GM21515 (cell line): ENCODE results near the gene NUDT16L1.
"Not testable (repeated sequence)": the region's sequence is repeated elsewhere in the genome, so short reads cannot be mapped to it uniquely, and the experiment has no call there.

Experiments
- ATAC-seq: cut with Tn5 transposase; IDR thresholded peaks from one replicate; pipeline ENCODE4 v1.9.1; 2021; ENCODE audit not compliant: unreplicated experiment

Gene NUDT16L1

DNA sequence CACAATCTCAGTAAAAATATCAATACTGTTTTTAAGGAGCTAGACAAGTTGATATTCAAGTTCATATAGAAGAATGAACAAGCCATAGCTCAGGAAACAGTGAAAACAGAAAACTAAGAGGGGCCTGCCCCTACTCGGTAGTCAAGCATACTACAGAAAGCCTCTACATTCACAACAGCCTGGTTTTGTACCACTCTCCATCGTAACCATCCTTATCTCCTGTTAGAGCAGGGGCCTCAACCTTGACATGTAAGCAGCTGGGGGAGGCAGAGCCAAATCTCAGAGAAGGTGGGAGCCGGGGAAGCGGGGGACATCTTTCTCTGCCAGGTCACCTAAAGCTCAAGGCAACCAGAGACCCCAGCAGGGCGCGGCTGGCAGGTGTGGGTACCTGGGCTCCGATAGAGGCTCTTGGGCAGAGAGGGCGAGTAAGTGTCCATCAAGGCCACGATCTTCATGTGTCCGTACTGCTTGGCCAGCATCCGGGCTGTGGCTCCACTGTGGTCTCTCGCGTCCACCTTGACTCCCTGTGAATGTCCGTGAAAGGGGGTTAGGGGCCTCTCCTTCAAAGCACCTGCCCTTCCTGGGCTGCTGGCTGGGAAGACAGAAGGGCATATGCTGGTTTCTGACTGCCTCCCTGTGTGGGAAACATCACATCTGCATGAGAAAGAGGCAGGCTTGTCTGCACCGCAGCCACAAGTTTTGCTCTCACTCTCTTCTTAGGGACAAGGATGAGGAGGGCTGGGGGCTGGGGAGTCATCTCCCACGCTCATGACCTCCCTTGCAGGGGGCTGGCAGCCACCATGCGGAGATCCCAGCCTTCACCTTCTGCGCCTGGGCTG is 20.5 kb downstream of the NUDT16L1 start:
- no peak for ATAC-seq

DNA sequence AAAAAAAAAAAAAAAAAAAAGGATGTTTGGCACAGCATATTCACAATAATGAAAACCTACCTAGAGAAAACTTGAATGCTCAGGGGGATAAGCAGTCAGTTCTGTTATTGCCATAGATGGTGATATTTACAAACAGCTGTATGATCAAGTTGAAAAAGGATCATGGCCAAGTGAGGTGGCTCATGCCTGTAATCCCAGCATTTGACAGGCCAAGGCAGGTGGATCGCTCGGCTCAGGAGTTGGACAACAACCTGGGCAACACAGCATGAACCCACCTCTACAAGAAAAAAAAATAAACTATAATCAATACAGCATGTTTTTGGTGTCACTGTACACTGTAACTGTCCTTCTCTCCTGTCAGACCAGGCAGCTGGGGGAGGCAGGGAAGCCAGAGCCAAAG is 21.6 kb downstream of the NUDT16L1 start:
- no peak for ATAC-seq

DNA sequence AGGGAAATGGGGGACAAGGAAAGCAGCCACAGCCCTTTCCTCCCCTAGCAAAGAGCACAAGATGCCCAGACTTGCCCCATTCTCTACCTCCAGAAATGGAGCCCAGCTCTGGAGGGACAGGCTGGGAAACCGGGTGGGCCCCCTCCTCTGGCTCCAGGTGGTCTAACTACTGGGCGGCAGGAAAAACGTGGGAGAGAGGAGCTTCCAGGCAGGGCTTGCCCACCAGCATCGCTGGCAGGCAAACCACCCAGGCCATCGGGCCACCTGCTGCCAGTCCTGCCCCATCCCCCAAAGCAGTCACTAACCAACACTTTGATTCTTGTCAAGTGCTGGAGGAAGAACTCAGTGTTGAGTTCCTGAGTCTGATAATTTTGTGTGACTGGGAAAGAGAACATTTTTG is 25.1 kb downstream of the NUDT16L1 start:
- ATAC-seq = no peak

DNA sequence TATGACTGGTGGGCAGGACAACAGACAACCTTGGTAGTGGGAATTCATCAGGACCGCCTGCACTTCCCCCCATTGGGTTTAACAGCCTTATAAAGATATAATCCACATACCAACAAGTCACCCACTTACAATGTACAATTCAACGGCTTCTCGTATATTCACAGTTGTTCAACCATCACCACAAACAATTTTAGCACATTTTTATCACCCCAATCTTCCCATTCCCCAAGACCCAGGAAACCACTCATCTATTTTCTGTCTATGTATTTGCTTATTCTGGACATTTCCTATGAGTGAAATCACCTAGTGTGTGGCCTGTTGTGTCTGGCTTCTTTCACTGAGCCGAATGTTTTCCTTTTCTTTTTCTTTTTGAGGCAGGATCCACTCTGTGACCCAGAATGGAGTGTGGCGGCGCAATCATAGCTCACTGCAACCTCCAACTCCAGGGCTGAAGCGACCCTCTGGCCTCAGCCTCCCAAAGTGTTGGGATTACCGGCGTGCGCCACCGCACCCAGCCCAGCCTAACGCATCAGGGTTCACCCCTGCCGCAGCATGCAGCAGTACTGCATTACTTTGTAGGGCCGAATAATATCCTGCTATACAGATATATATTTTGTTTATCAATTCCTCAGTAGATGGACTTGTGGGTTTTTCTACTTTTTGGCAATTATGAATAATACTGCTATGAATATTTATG is 29.9 kb downstream of the NUDT16L1 start:
- ATAC-seq = no peak

DNA sequence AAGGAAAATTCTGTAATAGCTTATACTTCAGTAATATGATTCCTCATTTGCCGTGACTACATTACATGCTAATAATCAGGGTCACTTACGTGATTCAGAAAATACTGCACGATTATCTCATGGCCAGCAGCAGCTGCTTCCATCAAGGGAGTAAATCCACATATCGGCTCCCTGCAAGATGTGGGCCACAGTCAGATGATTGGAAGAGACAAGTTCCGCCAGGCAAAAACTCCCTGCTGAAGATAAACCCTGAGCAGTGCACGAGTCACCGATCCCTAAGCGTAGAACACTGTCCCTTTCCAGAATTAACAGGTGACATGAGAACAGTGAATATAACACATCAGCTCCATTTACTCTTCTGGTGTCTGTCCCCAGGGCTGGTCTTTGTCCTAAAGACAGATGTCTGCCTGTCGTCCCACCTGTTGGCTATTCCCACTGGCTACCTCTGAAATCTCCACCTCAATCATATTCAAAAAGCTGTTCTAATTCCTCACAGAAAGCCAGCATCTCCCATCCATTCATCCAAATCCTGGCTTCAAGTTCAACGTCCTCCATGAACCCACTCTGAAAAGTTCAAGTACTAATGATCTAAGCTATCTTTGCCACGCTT is 31.4 kb downstream of the NUDT16L1 start:
- ATAC-seq = no peak

DNA sequence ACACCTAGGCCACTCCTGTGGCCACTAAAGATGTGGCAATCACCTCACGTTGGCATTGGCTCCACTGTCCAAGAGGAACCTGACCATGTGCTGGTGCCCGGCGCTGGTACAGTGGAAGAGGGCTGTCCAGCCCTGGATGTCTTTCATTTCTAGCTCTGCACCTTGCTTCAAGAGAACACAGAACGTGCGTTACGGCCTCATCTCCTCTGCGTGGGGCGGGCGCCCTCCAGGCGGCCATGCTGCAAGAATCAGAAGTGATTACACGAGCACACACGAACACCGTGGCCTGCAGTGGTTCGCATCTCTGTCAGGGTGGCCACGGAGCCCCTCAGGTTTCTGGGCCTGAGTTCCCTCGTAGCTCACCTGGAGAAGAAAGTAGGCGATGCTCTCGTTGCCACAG is 33.3 kb downstream of the NUDT16L1 start:
- no peak for ATAC-seq

DNA sequence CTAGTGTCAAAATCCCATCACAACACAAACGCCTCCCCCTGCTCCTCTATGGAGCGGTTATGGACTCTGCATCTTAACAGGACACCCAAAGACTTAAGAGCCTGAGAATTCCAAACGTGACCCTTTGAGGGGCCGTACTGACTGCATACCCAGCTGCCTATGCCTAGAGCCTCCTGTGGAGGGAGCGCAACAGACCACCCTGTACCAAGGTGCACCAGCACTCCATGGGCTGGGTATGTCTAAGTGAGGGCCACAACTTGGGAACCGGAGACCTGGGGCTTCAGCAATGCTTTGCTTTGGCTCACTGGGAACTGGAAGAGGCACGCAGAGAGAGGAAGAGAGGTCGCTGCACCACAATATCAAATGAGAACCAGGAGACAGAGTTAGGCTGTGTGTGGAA is 35.3 kb downstream of the NUDT16L1 start:
- ATAC-seq = no peak

DNA sequence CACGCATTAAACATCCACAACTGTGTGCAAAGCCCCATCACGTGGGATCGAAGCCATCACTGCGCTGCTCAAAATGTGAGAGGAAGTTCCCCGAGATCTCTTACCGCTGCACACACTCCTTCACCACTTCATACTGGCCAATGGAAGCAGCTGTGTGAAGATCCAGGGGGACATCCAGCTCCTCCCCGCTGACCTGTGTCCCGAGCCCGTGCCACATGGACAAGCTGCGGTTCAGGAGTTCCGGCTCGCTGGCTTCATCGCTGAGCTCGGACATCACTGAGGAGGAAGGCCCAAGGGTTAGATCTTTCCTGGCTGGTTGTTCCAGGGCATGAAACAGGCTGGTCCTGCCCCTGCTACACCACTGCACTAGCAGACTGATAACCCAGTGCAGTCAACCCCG is 36.5 kb downstream of the NUDT16L1 start:
- ATAC-seq = no peak

DNA sequence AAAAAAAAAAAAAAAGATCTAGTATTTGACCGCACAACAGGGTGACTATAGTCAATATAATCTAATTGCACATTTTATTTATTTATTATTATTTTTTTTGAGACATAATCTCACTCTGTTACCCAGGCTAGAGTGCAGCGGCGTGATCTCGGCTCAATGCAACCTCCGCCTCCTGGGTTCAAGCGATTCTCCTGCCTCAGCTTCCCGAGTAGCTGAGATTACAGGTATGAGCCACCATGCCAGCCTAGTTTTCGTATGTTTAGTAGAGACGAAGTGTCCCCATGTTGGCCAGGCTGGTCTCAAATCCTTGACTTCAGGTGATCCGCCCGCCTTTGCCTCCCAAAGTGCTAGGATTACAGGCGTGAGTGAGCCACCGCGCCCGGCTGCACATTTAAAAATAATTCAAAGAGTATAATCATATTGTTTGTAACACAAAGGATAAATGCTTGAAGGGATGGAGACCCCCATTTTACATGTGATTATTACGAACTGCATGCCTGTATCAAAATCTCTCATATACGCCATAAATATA is 39.9 kb downstream of the NUDT16L1 start:
- ATAC-seq = no peak

DNA sequence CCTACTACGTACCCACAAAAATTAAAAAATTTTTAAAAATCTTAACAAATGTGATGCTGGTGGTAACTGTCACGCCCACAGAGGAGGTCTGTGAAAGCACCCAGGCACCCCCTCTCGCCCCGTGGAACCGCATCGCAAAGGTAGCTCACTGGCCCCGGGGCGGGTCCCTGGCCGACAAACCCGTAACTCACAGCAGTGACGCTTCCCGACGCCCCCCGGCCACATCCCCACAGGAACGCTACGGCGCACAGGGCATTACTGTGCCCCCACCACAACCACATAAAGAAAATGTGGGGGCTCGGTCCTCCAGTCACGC is 40.3 kb downstream of the NUDT16L1 start:
- no peak for ATAC-seq

DNA sequence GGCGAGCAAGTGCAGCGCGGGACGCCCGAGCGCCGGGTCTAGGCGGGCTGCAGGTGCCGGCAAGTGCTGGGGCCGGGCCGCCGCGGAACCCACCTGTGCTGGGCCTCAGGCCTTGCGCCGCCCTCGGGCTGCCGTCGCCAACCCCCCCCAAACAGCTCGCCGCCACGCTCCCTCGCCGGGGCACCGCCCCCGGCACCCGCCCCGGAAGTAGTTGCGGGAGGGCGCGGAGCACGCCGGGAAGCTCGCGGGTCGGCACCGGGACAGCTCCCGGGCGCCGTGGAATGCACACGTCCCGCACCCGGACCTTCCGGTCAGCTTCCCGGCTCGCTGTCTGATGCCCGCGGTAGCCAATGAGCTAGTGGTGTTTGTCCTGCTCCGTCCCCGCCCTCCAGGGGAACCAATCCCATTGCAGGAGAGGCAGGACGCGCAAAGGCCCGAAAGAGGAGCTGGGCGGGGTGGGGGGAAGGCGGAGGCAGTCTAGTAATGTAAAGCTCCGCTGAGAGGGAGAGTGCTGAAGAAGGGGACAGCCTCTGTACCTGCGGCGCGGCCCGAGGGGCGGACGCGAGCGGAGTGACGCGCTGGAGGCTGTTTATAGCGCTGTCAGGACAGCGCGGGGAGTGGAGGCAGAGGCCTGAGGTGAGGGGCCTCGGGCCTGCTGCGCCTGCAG is 40.8 kb downstream of the NUDT16L1 start, which contains the start of the genes ANKS3 and DNAAF8:
ANKS3 (minus strand) TSS at position 209 of the 667 bp plus-strand sequence. CDS start 4,122 bp downstream, outside the sequence.
DNAAF8 (plus strand) TSS at position 475 of the 667 bp plus-strand sequence. CDS start 1,978 bp downstream, outside the sequence.
- peak; percentile 63 for ATAC-seq

DNA sequence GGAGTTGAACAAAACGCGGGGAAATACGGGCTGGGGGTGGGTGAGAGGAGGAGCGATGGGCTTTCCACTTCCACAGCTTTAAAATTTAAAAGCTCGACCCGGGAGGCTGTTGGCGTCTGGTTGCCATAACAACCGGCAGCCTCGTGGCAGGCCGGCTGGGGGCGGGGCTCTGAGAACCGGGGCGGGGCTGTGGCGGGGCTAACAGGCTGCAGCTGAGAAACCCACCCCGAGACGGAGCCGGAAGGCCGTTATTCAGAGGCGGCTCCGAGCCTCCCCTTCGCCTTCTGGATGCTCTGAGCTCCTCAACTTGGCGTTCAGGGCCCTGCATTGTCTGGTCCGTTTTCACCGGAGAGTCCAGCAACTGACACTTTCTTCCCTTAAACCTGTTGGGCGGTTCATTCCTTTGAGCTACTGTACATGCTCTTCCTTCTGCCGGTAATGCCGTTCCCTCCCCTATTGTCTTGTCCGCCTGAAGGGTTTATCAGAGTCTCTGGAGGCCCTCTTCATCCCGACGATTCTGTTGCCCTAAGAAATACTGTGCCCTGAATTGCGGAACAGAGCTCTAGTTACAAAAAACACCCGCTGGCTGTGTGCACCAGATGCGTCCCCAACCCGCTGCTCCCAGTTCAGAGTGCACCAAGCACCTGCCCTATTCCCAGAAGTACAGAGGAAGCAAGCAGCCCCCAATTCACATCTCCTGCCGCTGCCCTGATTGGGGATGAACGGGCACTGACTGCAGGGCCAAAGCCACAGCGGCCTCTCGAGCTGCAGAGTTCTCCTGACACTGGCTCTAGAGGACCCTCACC is 41.6 kb downstream of the NUDT16L1 start:
- peak; percentile 66 for ATAC-seq

DNA sequence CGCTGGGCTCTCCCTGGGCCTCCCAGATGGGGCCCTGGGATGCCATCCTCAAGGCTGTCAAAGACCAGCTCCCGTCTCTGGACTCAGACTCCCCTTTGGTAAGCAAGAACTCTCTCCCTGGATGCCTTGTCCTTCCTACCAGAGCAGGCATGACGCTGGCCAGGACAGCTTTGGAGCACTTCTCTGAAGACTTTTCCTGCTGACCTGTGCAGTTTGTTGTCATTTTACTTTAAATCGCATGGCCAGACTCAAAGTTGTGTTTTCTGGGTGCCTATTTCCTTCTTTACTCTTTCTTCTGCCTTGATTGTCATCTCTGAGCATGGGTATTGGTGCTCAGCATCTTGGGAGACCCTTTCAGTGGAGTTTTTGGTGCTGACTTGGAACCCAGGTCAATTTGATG is 43.2 kb downstream of the NUDT16L1 start:
- ATAC-seq = no peak

DNA sequence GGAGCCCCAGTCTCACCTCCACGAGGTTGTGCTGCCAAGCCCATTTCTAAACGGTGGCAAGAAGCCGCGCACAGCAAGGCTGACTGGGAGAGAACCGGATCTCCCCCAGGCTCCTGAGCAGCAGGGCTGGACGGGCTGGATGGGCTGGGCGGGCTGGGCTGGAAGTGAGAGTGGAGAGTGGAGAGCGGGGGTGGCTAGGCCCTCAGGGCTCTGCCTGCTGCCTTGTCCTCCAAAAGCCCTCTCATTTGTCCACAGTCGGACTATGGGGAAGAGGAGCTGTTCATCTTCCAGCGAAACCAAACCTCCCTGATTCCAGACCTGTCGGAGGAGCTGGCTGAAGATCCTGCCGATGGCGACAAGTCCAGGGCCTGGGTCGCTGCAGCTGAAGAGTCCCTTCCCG is 44.2 kb downstream of the NUDT16L1 start:
- no peak for ATAC-seq

DNA sequence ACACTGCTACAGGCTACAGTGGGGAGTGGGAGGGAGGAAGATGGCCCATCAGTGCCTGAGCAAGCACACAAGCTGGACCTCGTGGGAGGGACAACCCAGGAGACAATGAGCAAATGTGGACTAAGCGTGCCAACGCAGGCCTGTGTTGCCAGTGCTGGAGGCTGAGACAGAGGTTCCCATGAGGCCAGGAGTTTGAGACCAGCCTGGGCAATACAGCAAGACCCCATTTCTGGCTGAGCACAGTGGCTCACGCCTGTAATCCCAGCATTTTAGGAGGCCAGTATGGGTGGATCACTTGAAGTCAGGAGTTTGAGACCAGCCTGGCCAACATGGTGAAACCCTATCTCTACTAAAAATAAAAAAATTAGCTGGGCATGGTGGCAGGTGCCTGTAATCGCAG is 45.0 kb downstream of the NUDT16L1 start:
- ATAC-seq = not testable (repeated sequence)

DNA sequence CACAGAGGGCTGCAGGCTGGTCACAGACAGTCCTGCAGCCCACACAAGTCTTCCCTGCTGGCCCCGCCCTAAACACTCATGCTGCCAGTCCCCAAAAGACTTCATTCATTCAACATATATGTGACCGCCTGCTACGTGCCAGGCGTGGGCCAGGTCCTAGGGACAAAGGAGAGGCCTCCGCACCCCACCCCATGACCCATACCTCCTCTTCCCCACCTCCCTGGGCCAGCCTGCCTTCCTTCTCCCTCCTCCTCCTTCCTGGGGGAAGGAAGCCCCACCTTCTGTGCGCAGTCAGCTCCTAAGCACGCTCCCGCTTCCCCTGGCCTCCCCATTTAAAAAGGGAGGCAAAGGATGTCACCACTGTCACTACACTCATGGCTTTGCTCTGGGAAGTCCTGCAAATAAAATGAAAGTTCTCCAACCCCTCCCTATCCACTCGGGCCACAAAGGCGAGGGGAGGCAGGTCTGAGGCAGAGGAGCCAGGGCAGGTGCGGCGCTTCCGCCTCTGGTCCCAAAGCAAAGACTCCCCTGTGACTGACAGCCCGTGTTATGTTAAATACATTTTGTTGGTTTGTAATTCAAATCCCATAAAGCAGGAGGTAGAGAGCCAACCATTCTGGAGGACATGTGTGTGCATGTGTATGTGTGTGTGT is 50.0 kb downstream of the NUDT16L1 start:
- no peak for ATAC-seq

DNA sequence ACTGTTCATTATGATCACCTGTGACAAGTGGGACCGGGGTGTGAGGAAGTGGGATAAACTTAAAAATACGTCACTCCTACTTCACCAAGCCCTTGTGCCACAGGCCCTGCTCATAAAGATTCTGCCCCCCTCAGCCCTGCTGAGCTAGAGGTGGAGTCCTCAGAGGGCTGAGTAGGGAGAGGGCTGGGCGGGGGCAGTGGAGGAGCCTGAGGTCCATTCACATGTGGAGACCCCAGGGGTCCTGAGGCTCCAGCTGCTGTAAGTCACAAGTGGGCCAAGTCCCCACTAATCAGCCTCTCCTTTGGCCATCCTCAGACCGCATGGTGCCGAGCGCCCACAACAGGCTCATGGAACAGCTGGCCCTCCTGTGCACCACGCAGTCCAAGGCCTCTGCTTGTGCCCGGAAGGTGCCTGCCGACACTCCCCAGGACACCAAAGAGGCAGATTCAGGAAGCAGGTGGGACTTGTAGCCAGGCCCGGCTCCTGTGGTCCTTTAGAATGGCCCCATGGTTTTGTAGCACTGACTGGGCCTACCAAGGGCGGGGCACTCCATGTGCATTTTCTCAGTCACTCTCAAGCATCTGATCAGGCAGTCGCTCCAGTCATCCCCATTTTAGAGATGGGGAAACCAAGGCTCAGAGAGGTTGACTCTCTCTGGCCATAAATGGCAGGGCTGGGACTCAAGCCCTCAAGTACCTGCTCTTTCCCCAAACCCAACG is 51.4 kb downstream of the NUDT16L1 start:
- no peak for ATAC-seq

DNA sequence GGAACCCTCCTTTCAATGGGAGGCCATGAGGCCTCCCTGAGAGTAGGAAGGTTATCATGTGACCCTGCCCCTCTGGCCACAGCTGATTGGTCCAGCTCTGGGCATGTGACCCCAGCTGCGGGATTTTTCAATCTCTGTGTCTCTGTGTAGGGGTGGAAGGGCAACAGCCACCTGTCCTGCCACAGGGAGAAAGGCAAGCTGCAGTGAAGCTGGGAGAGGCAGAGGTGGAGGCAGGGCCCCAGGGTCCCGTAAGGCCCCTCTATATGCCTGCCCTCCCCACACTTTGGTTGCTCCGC is 51.9 kb downstream of the NUDT16L1 start:
- no peak for ATAC-seq
